H1 (cell line): Measurements from ENCODE around the gene AFF1. TPM values are rescaled to one million over a fixed set of nuclear protein-coding genes. Genes with fewer than 3 reads are reported as not detected.

ENCODE experiments used
- CTCF ChIA-PET: fragments of 300-600 bp; sonication (Branson Sonifier 250); formaldehyde crosslinking; loops from one replicate; lab custom pipeline; 2021; ENCODE audit not compliant: partially characterized antibody; lab: Charles Lee
- POLR2A ChIA-PET: fragments of 300-600 bp; sonication (Branson Sonifier 250); formaldehyde crosslinking; loops from one replicate; lab custom pipeline; 2021; ENCODE audit warnings: inconsistent platforms; ENCODE audit not compliant: partially characterized antibody; lab: Charles Lee
- DNase-seq, 2 experiments: peaks; one replicate each; pipeline versions ENCODE4 v3.0.0 to v3.0.0-alpha.2; 2010 to 2022; ENCODE audit warnings: low spot score in 2 of 2, low read depth in 1 of 2, mixed read lengths in 1 of 2
- FAIRE-seq: peaks from 2 replicates; lab custom pipeline; 2011; peaks lifted over from hg19 to GRCh38; lab: Jason Lieb, UNC
- H2AFZ ChIP-seq: 2 replicates; pipeline ENCODE4 v1.8.1; 2012; ENCODE audit warnings: low read length, inconsistent platforms
- H2AK5ac ChIP-seq: 2 replicates; pipeline ENCODE4 v1.6.1; 2013; ENCODE audit warnings: low read depth, low read length
- H2BK120ac ChIP-seq: replicated peaks from 2 replicates; pipeline ENCODE3; 2013; ENCODE audit warnings: low read depth, low read length, inconsistent platforms
- H2BK12ac ChIP-seq: 2 replicates; pipeline ENCODE4 v1.6.1; 2013; ENCODE audit warnings: low read depth, low read length
- H2BK15ac ChIP-seq: 2 replicates; pipeline ENCODE4 v1.6.1; 2013; ENCODE audit warnings: low read length
- H2BK20ac ChIP-seq: 2 replicates; pipeline ENCODE4 v1.6.1; 2013; ENCODE audit warnings: low read length
- H2BK5ac ChIP-seq: 2 replicates; pipeline ENCODE4 v1.6.1; 2013; ENCODE audit warnings: low read depth, low read length
- H3K14ac ChIP-seq: 2 replicates; pipeline ENCODE4 v1.6.1; 2013; ENCODE audit warnings: inconsistent platforms; ENCODE audit not compliant: insufficient read length
- H3K18ac ChIP-seq: 2 replicates; pipeline ENCODE4 v1.6.1; 2013; ENCODE audit warnings: low read length; ENCODE audit errors: extremely low read depth
- H3K23ac ChIP-seq: 2 replicates; pipeline ENCODE4 v1.6.1; 2013; ENCODE audit warnings: inconsistent platforms; ENCODE audit not compliant: insufficient read length
- H3K23me2 ChIP-seq: 2 replicates; pipeline ENCODE4 v1.6.1; 2013; ENCODE audit warnings: low read depth, low read length
- H3K27ac ChIP-seq: 2 replicates; pipeline ENCODE4 v1.6.1; 2011; ENCODE audit warnings: low read depth, low read length, inconsistent platforms
- H3K27me3 ChIP-seq, 4 experiments: replicated peaks in 1 of 4; 1 replicate in 1 of 4; 2 replicates in 3 of 4; pipeline versions ENCODE4 v1.6.1 to v1.8.1; 2011 to 2013; ENCODE audit warnings: low read length in 3 of 4, mild to moderate bottlenecking in 3 of 4, inconsistent platforms in 2 of 4, mixed read lengths in 2 of 4, moderate library complexity in 1 of 4; ENCODE audit not compliant: control insufficient read depth in 3 of 4, insufficient read depth in 3 of 4; ENCODE audit errors: extremely low read depth in 1 of 4
- H3K36me3 ChIP-seq, 4 experiments: 2 replicates each; pipeline versions ENCODE4 v1.6.1 to v1.8.1; 2011 to 2013; ENCODE audit warnings: mild to moderate bottlenecking in 4 of 4, low read length in 3 of 4, moderate library complexity in 2 of 4, control low read depth in 1 of 4, inconsistent platforms in 1 of 4; ENCODE audit not compliant: insufficient read depth in 4 of 4, control insufficient read depth in 2 of 4
- H3K4ac ChIP-seq: replicated peaks from 2 replicates; pipeline ENCODE3; 2013; ENCODE audit warnings: low read length, low read depth, mixed read lengths, inconsistent platforms; ENCODE audit not compliant: insufficient read length
- H3K4me1 ChIP-seq, 4 experiments: replicated peaks in 1 of 4; 1 replicate in 1 of 4; 2 replicates in 3 of 4; pipeline versions ENCODE4 v1.6.1 to v1.8.1; 2011 to 2013; ENCODE audit warnings: low read length in 3 of 4, inconsistent platforms in 2 of 4, mixed read lengths in 1 of 4; ENCODE audit not compliant: insufficient read depth in 4 of 4, control insufficient read depth in 3 of 4
- H3K4me2 ChIP-seq, 2 experiments: 2 replicates each; pipeline versions ENCODE4 v1.6.1 to v1.8.1; 2011 to 2013; ENCODE audit warnings: low read depth in 2 of 2, low read length in 2 of 2, control low read depth in 1 of 2, inconsistent platforms in 1 of 2, mild to moderate bottlenecking in 1 of 2; ENCODE audit not compliant: insufficient read depth in 1 of 2
- H3K4me3 ChIP-seq, 4 experiments: fragments of 200-600, 300-600 bp in 1 of 4; sonication (generic), shearing (Covaris generic), sonication (Bioruptor Twin) in 1 of 4; 2 replicates each; pipeline versions ENCODE4 v1.5.1 to v1.8.1; 2011 to 2016; ENCODE audit warnings: low read length in 4 of 4, low read depth in 3 of 4, control low read depth in 2 of 4, inconsistent platforms in 2 of 4, mild to moderate bottlenecking in 2 of 4, mixed read lengths in 1 of 4, moderate library complexity in 1 of 4; ENCODE audit not compliant: insufficient read depth in 2 of 4; ENCODE audit errors: extremely low read depth in 1 of 4
- H3K56ac ChIP-seq: replicated peaks from 2 replicates; pipeline ENCODE3; 2013; ENCODE audit warnings: low read depth, mild to moderate bottlenecking, mixed read lengths, low read length, inconsistent platforms; ENCODE audit not compliant: insufficient read length
- H3K79me1 ChIP-seq: 2 replicates; pipeline ENCODE4 v1.6.1; 2013; ENCODE audit warnings: low read depth, low read length, control low read depth
- H3K79me2 ChIP-seq, 2 experiments: 2 replicates each; pipeline versions ENCODE4 v1.6.1 to v1.8.1; 2012 to 2013; ENCODE audit warnings: low read length in 2 of 2, mild to moderate bottlenecking in 2 of 2, inconsistent platforms in 1 of 2; ENCODE audit not compliant: insufficient read depth in 2 of 2, control insufficient read depth in 1 of 2
- H3K9ac ChIP-seq, 4 experiments: replicated peaks in 1 of 4; 1 replicate in 1 of 4; 2 replicates in 3 of 4; pipeline versions ENCODE4 v1.6.1 to v1.8.1; 2011 to 2013; ENCODE audit warnings: low read depth in 3 of 4, low read length in 3 of 4, control low read depth in 2 of 4, mild to moderate bottlenecking in 2 of 4, moderate library complexity in 2 of 4, inconsistent platforms in 1 of 4; ENCODE audit errors: extremely low read depth in 1 of 4
- H3K9me3 ChIP-seq, 2 experiments: 2 replicates each; pipeline versions ENCODE4 v1.6.1 to v1.8.1; 2012 to 2013; ENCODE audit warnings: mild to moderate bottlenecking in 2 of 2, moderate library complexity in 2 of 2, control low read depth in 1 of 2, inconsistent platforms in 1 of 2, low read depth in 1 of 2, low read length in 1 of 2, mixed read lengths in 1 of 2; ENCODE audit not compliant: insufficient read depth in 2 of 2
- H4K20me1 ChIP-seq, 2 experiments: replicated peaks in 1 of 2; 2 replicates each; pipeline versions ENCODE3 to v1.8.1; 2011 to 2013; ENCODE audit warnings: inconsistent platforms in 2 of 2, low read length in 2 of 2, mild to moderate bottlenecking in 1 of 2; ENCODE audit not compliant: insufficient read depth in 2 of 2, control insufficient read depth in 1 of 2
- H4K5ac ChIP-seq: 2 replicates; pipeline ENCODE4 v1.6.1; 2013; ENCODE audit warnings: low read length, low read depth, mixed read lengths, inconsistent platforms; ENCODE audit not compliant: insufficient read length
- H4K8ac ChIP-seq: 2 replicates; pipeline ENCODE4 v1.8.0; 2013; ENCODE audit warnings: mild to moderate bottlenecking, moderate library complexity, low read length, inconsistent platforms; ENCODE audit not compliant: insufficient read depth; ENCODE audit errors: extremely low read depth
- H4K91ac ChIP-seq: replicated peaks from 2 replicates; pipeline ENCODE3; 2013; ENCODE audit warnings: low read length, mixed read lengths, inconsistent platforms; ENCODE audit not compliant: insufficient read length
- ASH2L ChIP-seq: fragments of 200-600, 300-600 bp; sonication (generic); IDR thresholded peaks from one replicate; pipeline ENCODE4 v1.7.1; 2017; ENCODE audit warnings: low read length
- ATF3 ChIP-seq: IDR thresholded peaks from 2 replicates; pipeline ENCODE4 v1.6.1; 2011; ENCODE audit warnings: low read depth, mild to moderate bottlenecking, low read length; ENCODE audit not compliant: insufficient read depth
- CHD1 ChIP-seq: IDR thresholded peaks from 2 replicates; pipeline ENCODE4 v1.6.1; 2012; ENCODE audit warnings: low read depth, low read length, improper control_type of control experiment
- MAFK ChIP-seq: IDR thresholded peaks from 2 replicates; pipeline ENCODE4 v1.6.1; 2012; ENCODE audit warnings: low read depth, mild to moderate bottlenecking, improper control_type of control experiment, low read length
- NANOG ChIP-seq: IDR thresholded peaks from 2 replicates; pipeline ENCODE4 v1.6.1; 2011; ENCODE audit warnings: low read length, low read depth, mild to moderate bottlenecking, inconsistent platforms; ENCODE audit not compliant: insufficient read depth, poor library complexity, severe bottlenecking
- NRF1 ChIP-seq: IDR thresholded peaks from 2 replicates; pipeline ENCODE4 v1.6.1; 2011; ENCODE audit warnings: mild to moderate bottlenecking, low read depth, low read length, improper control_type of control experiment
- POLR2AphosphoS5 ChIP-seq: IDR thresholded peaks from 2 replicates; pipeline ENCODE4 v1.6.1; 2011; ENCODE audit warnings: low read depth, low read length
- RNF2 ChIP-seq: fragments of 200-900, 300-1000 bp; sonication (generic); IDR thresholded peaks from 2 replicates; pipeline ENCODE4 v1.7.1; 2016; ENCODE audit warnings: borderline replicate concordance, low read depth, mild to moderate bottlenecking, antibody characterized with exemption, low read length; ENCODE audit not compliant: poor library complexity, severe bottlenecking; ENCODE audit errors: missing control alignments
- RXRA ChIP-seq: IDR thresholded peaks from 2 replicates; pipeline ENCODE4 v1.6.1; 2011; ENCODE audit warnings: low read depth, mild to moderate bottlenecking, low read length, moderate library complexity; ENCODE audit not compliant: insufficient read depth
- SP4 ChIP-seq: IDR thresholded peaks from 2 replicates; pipeline ENCODE4 v1.6.1; 2012; ENCODE audit warnings: low read length, inconsistent platforms
- TAF1 ChIP-seq: IDR thresholded peaks from 2 replicates; pipeline ENCODE4 v1.6.1; 2011; ENCODE audit warnings: mild to moderate bottlenecking, low read depth, low read length
- TAF7 ChIP-seq: optimal IDR thresholded peaks from 2 replicates; pipeline ENCODE3; 2011; ENCODE audit warnings: low read depth, mild to moderate bottlenecking, inconsistent platforms, low read length, moderate library complexity, borderline replicate concordance
- TEAD4 ChIP-seq: IDR thresholded peaks from 2 replicates; pipeline ENCODE4 v1.6.1; 2012; ENCODE audit warnings: low read depth, low read length, inconsistent platforms, mixed read lengths
- WGBS, 2 experiments: shearing (Covaris generic) in 1 of 2; methylation state at CpG; one replicate each; pipeline versions ENCODE4 v1.1.6 to v1.1.7; 2013 to 2015; ENCODE audit warnings: low lambda C conversion rate in 2 of 2, mixed read lengths in 2 of 2, inconsistent platforms in 1 of 2, low coverage in 1 of 2, missing lambda C conversion rate in 1 of 2; ENCODE audit not compliant: insufficient replicate concordance in 2 of 2, insufficient coverage in 1 of 2, insufficient read length in 1 of 2; ENCODE audit errors: extremely low coverage in 1 of 2, missing lambda C conversion rate in 1 of 2; 5-methylcytosine and 5-hydroxymethylcytosine counted together
- polyA plus RNA-seq, 7 experiments: library from polyadenylated mRNA; depleted of rRNA in 3 of 7; stranded (reverse) in 5 of 7; unstranded in 2 of 7; fragments of >200 nt in 5 of 7; fragments of 200-250 nt in 2 of 7; gene quantifications; 1 replicate in 5 of 7; 2 replicates in 1 of 7; 4 replicates in 1 of 7; pipeline versions ENCODE4 v1.2.1 to v1.2.3, GENCODE V29; 2011 to 2013; ENCODE audit warnings: missing spikeins in 2 of 7, mixed read lengths in 2 of 7
- total RNA-seq: library from RNA; stranded (reverse); fragmentation: NEBNext Ultra II Directional; extraction: Animal tissue kit (Norgen Biotek cat#: 25700); gene quantifications from 2 replicates; pipeline ENCODE4 v1.2.1, GENCODE V29; 2021

AFF1 gene
- total and polyA plus RNA-seq, 2 of the 8 experiments (the other 6 are each of a cell fraction or from before 2014, with no cell fraction given): 14.8 to 85.5 TPM

- H3K4me1 ChIP-seq: peaks cover 8 to 27% (median 20%) of the 10 kb centered on the region in 4 experiments; a peak in 6 of 7 replicates
- H2BK15ac ChIP-seq: no peak overlapping the region
- H2BK20ac ChIP-seq: no peak overlapping the region
- no peak overlapping the region for H3K4me2 ChIP-seq
- ChIA-PET POLR2A (interaction anchor here (0.7 to 2.2 kb wide), 12 partner anchors 8 to 96 kb away, joined by 3 to 10 read pairs (median 3); no protein-coding TSS in a partner anchor), CTCF (interaction anchor here (0.6 to 1.6 kb wide), 9 partner anchors 11 to 121 kb away, joined by 3 to 9 read pairs (median 3); no protein-coding TSS in a partner anchor)
- H3K4me3 ChIP-seq: no peak overlapping the region
- DNase-seq (no peak), FAIRE-seq (no peak)
- H3K14ac ChIP-seq: no peak overlapping the region
- no peak overlapping the region for H2BK120ac ChIP-seq
- H3K79me2 ChIP-seq: peaks cover 9 to 98% of the 10 kb centered on the region in 2 experiments
- no peaks in the 10 kb centered on the region for H3K9me3 ChIP-seq
- no peak overlapping the region for H3K23ac ChIP-seq
- H3K23me2 ChIP-seq: peaks cover 2% of the 10 kb centered on the region; the same call in 1 of the 2 replicates
- no peak overlapping the region for H2AK5ac ChIP-seq
- H4K5ac ChIP-seq: no peak overlapping the region
- no peak overlapping the region for H4K8ac ChIP-seq
- peaks cover 22 to 27% of the 10 kb centered on the region in 2 experiments for H4K20me1 ChIP-seq
- no peaks in the 10 kb centered on the region for H3K27me3 ChIP-seq
- no peaks in the 10 kb centered on the region for H3K36me3 ChIP-seq
- 52% methylated on average over 2 of the region's 2 CpGs; no CpG with 5 or more reads in 1 of the 2 experiments for WGBS, 2 experiments
- no peak overlapping the region for H2BK5ac ChIP-seq
- H3K9ac ChIP-seq: no peak overlapping the region
- H3K18ac ChIP-seq: no peak overlapping the region
- peaks cover 2% of the 10 kb centered on the region; the same call in 1 of the 2 replicates for H3K79me1 ChIP-seq
- H2BK12ac ChIP-seq: no peak overlapping the region
- no peak overlapping the region for H4K91ac ChIP-seq
- no peak overlapping the region for H2AFZ ChIP-seq
- H3K56ac ChIP-seq: no peak overlapping the region
- H3K4ac ChIP-seq: no peak overlapping the region
- H3K27ac ChIP-seq: no peak overlapping the region
- TF ChIP-seq ATF3 (no peak), TAF7 (no peak), MAFK (no peak), NANOG (no peak), TEAD4 (no peak), SP4 (no peak), NRF1 (no peak), ASH2L (no peak), RNF2 (no peak), TAF1 (no peak), POLR2AphosphoS5 (no peak), CHD1 (no peak), RXRA (no peak)
These were observed 97.1 kb downstream of the AFF1 start for GRCh38 chr4:87031920-87032319.
